AG04450 (cell line): ENCODE measurements around the gene LRCOL1. TPM values are rescaled to one million over a fixed set of nuclear protein-coding genes. Genes with fewer than 3 reads are reported as not detected.

ENCODE experiments used
- CTCF ChIA-PET: fragments of 300-600, 350-600 bp; formaldehyde crosslinking; extraction: SDS; loops from one replicate; lab custom pipeline; 2022; ENCODE audit warnings: antibody characterized with exemption, inconsistent platforms; lab: Charles Lee
- POLR2A ChIA-PET: fragments of 350-600 bp; formaldehyde crosslinking; extraction: SDS; loops from one replicate; lab custom pipeline; 2021; ENCODE audit warnings: antibody characterized with exemption, inconsistent platforms; lab: Yijun Ruan, JAX
- DNase-seq: peaks from one replicate; pipeline ENCODE4 v3.0.0-alpha.2; 2011; ENCODE audit warnings: low read depth, low spot score
- H3K27ac ChIP-seq: one replicate; pipeline ENCODE4 v1.5.1; 2012; ENCODE audit warnings: low read depth, low read length, control low read depth
- H3K27me3 ChIP-seq: one replicate; pipeline ENCODE4 v1.6.0; 2012; ENCODE audit warnings: low read length; ENCODE audit not compliant: control insufficient read depth, insufficient read depth
- H3K4me3 ChIP-seq: 2 replicates; pipeline ENCODE4 v1.5.1; 2011; ENCODE audit warnings: mild to moderate bottlenecking, low read depth, low read length, control low read depth
- H3K9me3 ChIP-seq: 2 replicates; pipeline ENCODE4 v1.5.1; 2012; ENCODE audit warnings: low read length; ENCODE audit not compliant: control insufficient read depth, insufficient read depth
- CTCF ChIP-seq: IDR thresholded peaks from 2 replicates; pipeline ENCODE4 v1.5.1; 2011; ENCODE audit warnings: low read depth, low read length, control low read depth, inconsistent platforms
- polyA plus RNA-seq: library from polyadenylated mRNA; depleted of rRNA; stranded (reverse); fragments of >200 nt; gene quantifications from 2 replicates; pipeline ENCODE4 v1.2.3, GENCODE V29; 2011

LRCOL1 gene
- polyA plus RNA-seq, 1 experiment: 0.11 TPM

GRCh38 chr12:132633398-132633797 lies 23.0 kb upstream of the LRCOL1 start:
- POLR2A ChIA-PET: interaction anchor here (0.7 kb wide), 1 partner anchor 172 kb away, joined by 5 read pairs; no protein-coding TSS in a partner anchor
- no peak for DNase-seq
- CTCF ChIA-PET: interaction anchor here (0.8 kb wide), 1 partner anchor 20 kb away, joined by 3 read pairs; no protein-coding TSS in a partner anchor

DNA sequence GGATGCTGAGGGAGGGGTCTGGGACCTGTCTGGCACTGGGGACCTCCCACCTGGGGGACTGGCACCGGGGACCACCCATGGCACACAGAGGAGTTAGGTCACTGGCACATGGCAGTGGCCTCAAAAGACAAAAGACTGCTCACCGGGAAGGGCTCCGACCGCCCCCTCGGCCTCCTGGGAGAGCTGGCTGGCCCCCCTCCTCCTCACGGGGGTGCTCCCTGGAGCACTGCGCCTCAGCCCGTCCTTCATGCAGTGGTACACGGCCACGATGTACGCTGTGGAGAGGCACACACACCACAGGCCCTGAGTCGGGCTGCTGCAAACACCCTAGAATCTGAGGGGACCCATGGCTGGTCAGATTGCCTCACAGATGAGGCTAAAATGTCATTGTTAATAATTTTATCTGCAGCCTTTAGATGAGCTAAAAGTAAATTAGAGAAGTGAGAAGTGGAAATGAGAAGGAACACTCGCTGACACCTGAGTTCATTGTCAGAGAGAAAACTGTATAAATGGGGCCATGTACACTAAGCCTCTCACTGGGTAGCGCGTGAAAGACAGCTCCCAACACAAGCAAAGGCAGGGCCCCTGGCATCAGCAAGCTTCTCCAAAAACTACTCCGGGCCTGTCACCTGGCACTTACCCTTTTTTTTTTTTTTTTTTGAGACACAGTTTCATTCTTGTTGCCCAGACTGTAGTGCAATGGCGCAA lies 22.3 kb upstream of the LRCOL1 start:
- TF ChIP-seq CTCF: no peak
- H3K9me3 ChIP-seq: no peaks in the 10 kb centered on the region; the same call in 1 of the 2 replicates
- ChIA-PET POLR2A (interaction anchor here (0.6 to 0.7 kb wide), 2 partner anchors 20 to 171 kb away, joined by 5 to 16 read pairs; no protein-coding TSS in a partner anchor), CTCF (interaction anchor here (0.6 to 0.8 kb wide), 2 partner anchors 20 to 219 kb away, joined by 3 read pairs; no protein-coding TSS in a partner anchor)
- no peak for DNase-seq
- H3K27ac ChIP-seq: no peak overlapping the region
- no peak overlapping the region for H3K4me3 ChIP-seq
- no peaks in the 10 kb centered on the region for H3K27me3 ChIP-seq

More at GRCh38 chr12:132633398-132633797, 23.0 kb upstream of the LRCOL1 start:
- no peaks in the 10 kb centered on the region; the same call in 1 of the 2 replicates for H3K9me3 ChIP-seq
- no peak for TF ChIP-seq CTCF
- no peak overlapping the region for H3K27ac ChIP-seq
- no peaks in the 10 kb centered on the region for H3K27me3 ChIP-seq
- H3K4me3 ChIP-seq: no peak overlapping the region

GRCh38 chr12:132631666-132632065 lies 21.3 kb upstream of the LRCOL1 start:
- Histone ChIP-seq H3K27ac (no peak overlapping the region), H3K9me3 (no peaks in the 10 kb centered on the region; the same call in 1 of the 2 replicates), H3K27me3 (no peaks in the 10 kb centered on the region), H3K4me3 (no peak overlapping the region)
- no peak for TF ChIP-seq CTCF
- ChIA-PET CTCF (no interaction called here), POLR2A (no interaction called here)
- no peak for DNase-seq

- Histone ChIP-seq H3K9me3 (no peaks in the 10 kb centered on the region; the same call in 1 of the 2 replicates), H3K4me3 (no peak overlapping the region), H3K27me3 (no peaks in the 10 kb centered on the region), H3K27ac (no peak overlapping the region)
- no peak for TF ChIP-seq CTCF
- ChIA-PET POLR2A (no interaction called here), CTCF (interaction anchor here (1.0 kb wide), 1 partner anchor 16 kb away, joined by 3 read pairs; no protein-coding TSS in a partner anchor)
- DNase-seq: no peak
Measured at GRCh38 chr12:132630672-132631071, 20.3 kb upstream of the LRCOL1 start.

DNA sequence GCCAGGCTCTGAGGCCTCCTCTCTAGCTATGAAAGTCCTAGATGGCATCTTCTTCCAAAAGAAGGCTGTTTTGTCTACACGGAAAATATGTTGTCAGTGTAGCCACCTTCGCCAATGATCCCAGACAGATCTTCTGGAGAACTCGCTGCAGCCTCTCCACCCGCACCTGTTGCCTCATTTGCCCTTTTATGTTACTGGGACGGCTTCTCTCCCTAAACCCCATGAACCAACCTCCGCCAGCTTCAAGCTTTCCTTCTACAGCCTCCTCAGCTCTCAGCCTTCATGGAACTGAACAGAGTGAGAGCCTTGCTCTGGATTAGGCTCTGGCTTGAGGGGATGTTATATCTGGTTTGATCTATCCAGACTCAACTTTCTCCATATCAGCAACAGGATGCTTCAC lies 18.9 kb upstream of the LRCOL1 start:
- TF ChIP-seq CTCF: no peak
- no peak for DNase-seq
- Histone ChIP-seq H3K27me3 (no peaks in the 10 kb centered on the region), H3K9me3 (no peaks in the 10 kb centered on the region; the same call in 1 of the 2 replicates), H3K27ac (no peak overlapping the region), H3K4me3 (no peak overlapping the region)
- POLR2A ChIA-PET: no interaction called here
- CTCF ChIA-PET: interaction anchor here (0.7 kb wide), 1 partner anchor 9 kb away, joined by 5 read pairs; no protein-coding TSS in a partner anchor
